ENCODE results near the gene ADSS2.
"Not testable (repeated sequence)": the region's sequence is repeated elsewhere in the genome, so short reads cannot be mapped to it uniquely, and the experiment has no call there.

The ADSS2 gene

GRCh38 chr1:244371242-244372141 lies 80.2 kb downstream of the ADSS2 start:
- no peak for TF ChIP-seq CTCF (IDR thresholded peaks at IDR 0.05; ENCODE audit: control extremely low read depth, extremely low read depth, low read depth, missing control alignments)
- DNase-seq (ENCODE audit: extremely low spot score), result no peak
- ChIA-PET CTCF (interaction anchor here (0.9 to 1.2 kb wide), 3 partner anchors 16 to 72 kb away, joined by 3 to 5 read pairs (median 3); a partner anchor contains a TSS), POLR2A (no interaction called here)

GRCh38 chr1:244370060-244370637 lies 81.6 kb downstream of the ADSS2 start:
- no peak for DNase-seq (ENCODE audit: extremely low spot score)
- ChIA-PET POLR2A (no interaction called here), CTCF (no interaction called here)

GRCh38 chr1:244369256-244370057 lies 82.3 kb downstream of the ADSS2 start:
- ChIA-PET POLR2A (no interaction called here), CTCF (no interaction called here)
- TF ChIP-seq CTCF (IDR thresholded peaks at IDR 0.05; ENCODE audit: control extremely low read depth, extremely low read depth, low read depth, missing control alignments), result no peak
- no peak for DNase-seq (ENCODE audit: extremely low spot score)

More at GRCh38 chr1:244370060-244370637, 81.6 kb downstream of the ADSS2 start:
- TF ChIP-seq CTCF (IDR thresholded peaks at IDR 0.05; ENCODE audit: control extremely low read depth, extremely low read depth, low read depth, missing control alignments), result no peak

GRCh38 chr1:244368279-244368678 lies 83.4 kb downstream of the ADSS2 start:
- CTCF ChIA-PET, result no interaction called here
- DNase-seq (ENCODE audit: extremely low spot score), result no peak
- no peak for TF ChIP-seq CTCF (IDR thresholded peaks at IDR 0.05; ENCODE audit: control extremely low read depth, extremely low read depth, low read depth, missing control alignments)
- POLR2A ChIA-PET, result no interaction called here

- DNase-seq (ENCODE audit: extremely low spot score), result no peak
- TF ChIP-seq CTCF (IDR thresholded peaks at IDR 0.05; ENCODE audit: control extremely low read depth, extremely low read depth, low read depth, missing control alignments), result no peak
- ChIA-PET CTCF (interaction anchor here (0.9 kb wide), 1 partner anchor 79 kb away, joined by 3 read pairs; no protein-coding TSS in a partner anchor), POLR2A (no interaction called here)
These were observed 84.2 kb downstream of the ADSS2 start for GRCh38 chr1:244367399-244368114.

GRCh38 chr1:244365809-244366208 lies 85.9 kb downstream of the ADSS2 start:
- ChIA-PET POLR2A (no interaction called here), CTCF (no interaction called here)
- no peak for TF ChIP-seq CTCF (IDR thresholded peaks at IDR 0.05; ENCODE audit: control extremely low read depth, extremely low read depth, low read depth, missing control alignments)
- no peak for DNase-seq (ENCODE audit: extremely low spot score)

- POLR2A ChIA-PET; DNase-seq (ENCODE audit: extremely low spot score); CTCF ChIA-PET: not testable (repeated sequence)
These were observed 86.4 kb downstream of the ADSS2 start for GRCh38 chr1:244365262-244365661.

All from GM10248 (cell line).